ENCODE data around the gene PTPN20. TPM values are rescaled to one million over a fixed set of nuclear protein-coding genes. Genes with fewer than 3 reads are reported as not detected.

PTPN20 gene
- total RNA-seq, 1 donor: 8.0 TPM

GRCh38 chr10:47024046-47024322, 112.8 kb downstream of the PTPN20 start:
- Histone ChIP-seq H3K27ac (ENCODE audit: low read depth, low read length) (no peak overlapping the region), H4K20me1 (ENCODE audit: insufficient read depth, low read length) (no peaks in the 10 kb centered on the region), H3K9me3 (ENCODE audit: low read depth, low read length) (no peaks in the 10 kb centered on the region), H3K4me2 (ENCODE audit: insufficient read depth, low read length) (no peak overlapping the region), H3K27me3 (ENCODE audit: insufficient read depth, low read length) (peaks cover 2% of the 10 kb centered on the region), H3K4me1 (ENCODE audit: insufficient read depth, low read length) (peaks cover 4% of the 10 kb centered on the region), H3K4me3 (ENCODE audit: insufficient read depth, low read length) (no peak overlapping the region), H3K79me2 (ENCODE audit: insufficient read depth, low read length) (no peaks in the 10 kb centered on the region), H3K36me3 (ENCODE audit: insufficient read depth, low read length) (no peaks in the 10 kb centered on the region), H2AFZ (ENCODE audit: low read length) (no peak overlapping the region)
- no peak for TF ChIP-seq CTCF (IDR thresholded peaks at IDR 0.05; ENCODE audit: extremely low read depth, low read depth, low read length)
- no peak for DNase-seq (ENCODE audit: insufficient read length, low spot score, missing footprints)

DNA sequence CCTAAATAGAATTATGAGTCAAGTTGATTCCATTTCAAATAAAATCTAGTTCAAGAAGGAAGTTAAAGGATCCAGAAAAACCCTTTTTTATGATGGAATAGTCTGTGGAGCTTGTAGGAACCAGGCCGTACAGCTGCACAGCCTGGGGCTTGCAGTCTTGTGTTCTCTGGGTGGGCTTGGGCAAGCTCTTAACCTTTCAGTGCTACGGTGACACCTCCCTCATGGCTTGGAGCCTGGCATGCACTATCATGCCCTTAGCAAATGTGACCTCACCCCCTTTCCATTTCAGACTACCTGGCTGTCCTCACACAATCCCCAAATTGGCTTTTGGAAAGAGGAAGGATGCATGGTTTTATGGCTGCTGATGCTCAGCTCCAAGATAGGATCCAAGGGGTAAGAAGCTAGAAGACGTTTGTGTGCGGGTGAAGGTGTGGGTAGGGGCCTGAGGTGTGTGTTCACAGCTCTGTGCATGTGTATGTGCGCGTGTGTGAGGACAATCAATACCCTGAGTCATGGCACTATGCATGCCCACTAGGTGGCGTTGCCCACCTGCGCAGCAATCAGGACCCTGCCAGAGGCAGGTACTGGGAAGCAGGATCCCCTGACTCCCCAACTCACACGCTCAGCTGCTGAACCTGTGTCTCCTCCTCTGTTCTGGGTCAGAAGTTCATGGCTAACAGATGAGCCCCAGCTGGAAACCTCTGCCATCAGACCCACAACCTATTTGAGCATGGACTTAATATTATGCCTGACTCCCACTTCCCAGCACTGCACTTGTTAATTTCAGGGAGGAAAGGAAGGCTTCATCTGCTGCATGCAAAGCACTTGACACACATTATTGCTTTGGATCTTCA, 113.4 kb downstream of the PTPN20 start:
- no peak overlapping the region for H3K4me2 ChIP-seq (ENCODE audit: insufficient read depth, low read length)
- H3K36me3 ChIP-seq (ENCODE audit: insufficient read depth, low read length): no peaks in the 10 kb centered on the region
- H3K27ac ChIP-seq (ENCODE audit: low read depth, low read length): no peak overlapping the region
- H4K20me1 ChIP-seq (ENCODE audit: insufficient read depth, low read length): no peaks in the 10 kb centered on the region
- peaks cover 4% of the 10 kb centered on the region for H3K4me1 ChIP-seq (ENCODE audit: insufficient read depth, low read length)
- peak; percentile 90 for DNase-seq (ENCODE audit: insufficient read length, low spot score, missing footprints)
- no peak overlapping the region for H2AFZ ChIP-seq (ENCODE audit: low read length)
- H3K9me3 ChIP-seq (ENCODE audit: low read depth, low read length): no peaks in the 10 kb centered on the region
- TF ChIP-seq CTCF (IDR thresholded peaks at IDR 0.05; ENCODE audit: extremely low read depth, low read depth, low read length): peak; percentile 78
- no peak overlapping the region for H3K4me3 ChIP-seq (ENCODE audit: insufficient read depth, low read length)
- H3K27me3 ChIP-seq (ENCODE audit: insufficient read depth, low read length): peaks cover 2% of the 10 kb centered on the region
- H3K79me2 ChIP-seq (ENCODE audit: insufficient read depth, low read length): no peaks in the 10 kb centered on the region

DNA sequence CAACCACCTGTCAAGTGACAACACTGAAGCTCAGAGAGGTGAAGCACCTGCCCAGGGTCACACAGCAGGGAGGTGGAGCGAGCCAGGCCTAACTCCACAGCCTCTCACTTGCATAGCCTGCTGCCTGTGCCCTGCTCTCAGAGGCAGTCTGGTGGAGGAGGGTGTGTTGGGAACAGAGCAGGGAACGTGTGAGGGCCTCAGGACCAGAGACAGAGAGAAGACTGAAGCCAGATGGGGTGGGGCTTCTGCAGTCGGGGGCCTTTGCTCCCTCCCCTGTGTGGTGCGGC, 114.0 kb downstream of the PTPN20 start:
- Histone ChIP-seq H3K27ac (ENCODE audit: low read depth, low read length) (no peak overlapping the region), H3K9me3 (ENCODE audit: low read depth, low read length) (no peaks in the 10 kb centered on the region), H2AFZ (ENCODE audit: low read length) (no peak overlapping the region), H3K27me3 (ENCODE audit: insufficient read depth, low read length) (peaks cover 2% of the 10 kb centered on the region), H3K4me1 (ENCODE audit: insufficient read depth, low read length) (peaks cover 4% of the 10 kb centered on the region), H3K4me2 (ENCODE audit: insufficient read depth, low read length) (no peak overlapping the region), H3K36me3 (ENCODE audit: insufficient read depth, low read length) (no peaks in the 10 kb centered on the region), H4K20me1 (ENCODE audit: insufficient read depth, low read length) (no peaks in the 10 kb centered on the region), H3K4me3 (ENCODE audit: insufficient read depth, low read length) (no peak overlapping the region), H3K79me2 (ENCODE audit: insufficient read depth, low read length) (no peaks in the 10 kb centered on the region)
- no peak for TF ChIP-seq CTCF (IDR thresholded peaks at IDR 0.05; ENCODE audit: extremely low read depth, low read depth, low read length)
- DNase-seq (ENCODE audit: insufficient read length, low spot score, missing footprints): peak; percentile 66

DNA sequence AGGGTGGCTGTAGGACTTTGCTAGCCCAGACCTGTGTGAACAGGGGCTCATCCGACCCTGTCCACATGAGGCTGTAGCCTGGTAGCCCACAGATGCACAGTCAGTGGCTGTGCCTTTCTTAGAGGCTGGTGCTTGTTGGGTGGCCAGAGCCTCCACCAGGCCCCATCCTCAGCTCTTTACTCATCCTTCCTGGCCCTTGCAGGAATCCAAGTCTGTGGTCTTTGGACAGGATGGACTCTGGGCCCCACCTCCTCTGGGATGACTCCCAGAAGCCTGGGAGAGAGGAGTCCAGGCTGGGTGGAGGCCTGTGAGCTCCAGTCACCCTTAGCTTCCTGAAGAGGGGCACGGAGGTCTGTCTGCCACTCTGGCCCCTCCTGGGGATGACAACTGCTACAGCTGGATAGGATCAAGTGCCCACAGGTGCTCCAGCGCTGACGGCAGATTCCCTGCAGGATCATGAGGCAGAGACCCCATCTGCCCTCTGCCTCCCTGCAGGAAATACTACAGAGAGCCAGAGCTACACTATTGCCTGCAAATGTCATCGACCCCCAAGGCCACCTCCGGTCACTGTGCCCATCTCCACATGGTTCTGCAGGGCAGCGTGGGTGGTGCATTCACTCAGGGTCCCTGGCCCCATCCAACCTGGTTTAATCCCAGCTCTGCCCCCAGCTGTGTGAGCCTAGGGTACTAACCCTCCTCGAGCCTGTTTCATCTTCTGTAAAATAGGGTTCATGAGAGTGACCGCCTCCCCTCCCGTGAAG, 114.5 kb downstream of the PTPN20 start:
- no peaks in the 10 kb centered on the region for H4K20me1 ChIP-seq (ENCODE audit: insufficient read depth, low read length)
- DNase-seq (ENCODE audit: insufficient read length, low spot score, missing footprints): peak; percentile 95
- no peak overlapping the region for H3K4me3 ChIP-seq (ENCODE audit: insufficient read depth, low read length)
- H3K4me2 ChIP-seq (ENCODE audit: insufficient read depth, low read length): no peak overlapping the region
- peaks cover 2% of the 10 kb centered on the region for H3K27me3 ChIP-seq (ENCODE audit: insufficient read depth, low read length)
- no peak overlapping the region for H2AFZ ChIP-seq (ENCODE audit: low read length)
- no peaks in the 10 kb centered on the region for H3K9me3 ChIP-seq (ENCODE audit: low read depth, low read length)
- TF ChIP-seq CTCF (IDR thresholded peaks at IDR 0.05; ENCODE audit: extremely low read depth, low read depth, low read length): no peak
- H3K79me2 ChIP-seq (ENCODE audit: insufficient read depth, low read length): no peaks in the 10 kb centered on the region
- no peak overlapping the region for H3K27ac ChIP-seq (ENCODE audit: low read depth, low read length)
- H3K4me1 ChIP-seq (ENCODE audit: insufficient read depth, low read length): peaks cover 4% of the 10 kb centered on the region
- no peaks in the 10 kb centered on the region for H3K36me3 ChIP-seq (ENCODE audit: insufficient read depth, low read length)
